ENCODE data around the gene WDFY2.
"Not testable (repeated sequence)": the region's sequence is repeated elsewhere in the genome, so short reads cannot be mapped to it uniquely, and the experiment has no call there.

The WDFY2 gene

DNA sequence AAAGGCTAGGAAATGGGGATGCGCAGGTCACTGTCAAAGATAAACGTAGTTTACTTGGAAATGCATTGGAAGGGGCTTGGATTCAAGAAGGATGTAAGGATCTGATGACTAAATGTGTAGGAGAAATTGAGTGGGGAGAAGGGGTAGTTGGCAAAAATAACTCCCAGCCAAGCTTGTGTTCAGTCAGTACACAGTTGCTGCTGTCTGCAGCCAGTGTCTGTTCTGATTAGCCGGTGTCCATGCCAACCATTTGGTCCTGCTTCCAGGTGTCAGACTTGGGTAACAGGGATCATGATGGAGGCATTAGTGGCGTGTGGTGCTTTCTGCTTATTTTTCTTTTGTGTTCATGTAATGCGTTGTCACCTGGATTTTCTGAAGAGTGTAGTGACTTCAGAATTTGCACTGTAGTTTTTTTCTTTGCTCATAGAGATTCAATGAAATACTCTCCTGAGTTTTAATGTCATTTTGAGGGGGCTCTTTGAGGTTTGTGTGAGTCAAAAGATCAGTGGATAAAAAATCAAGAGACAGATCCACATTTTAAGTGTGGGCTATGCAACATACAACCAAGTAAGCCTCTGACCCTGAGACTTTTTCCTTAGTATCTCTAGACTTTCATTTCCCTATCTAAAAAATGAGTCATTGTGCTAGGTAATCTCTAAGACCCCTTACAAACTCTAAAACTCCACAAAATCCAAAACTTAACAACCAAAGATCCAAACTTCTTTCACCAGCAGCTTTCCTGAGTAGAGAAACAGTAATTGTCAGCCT is 103.9 kb downstream of the WDFY2 start:
- Histone ChIP-seq H4K20me1 (ENCODE audit: insufficient read depth, low read length) (no peaks in the 10 kb centered on the region), H3K79me2 (ENCODE audit: low read length) (no peaks in the 10 kb centered on the region), H3K4me1 (ENCODE audit: low read length) (peaks cover 23% of the 10 kb centered on the region), H3K36me3 (replicated peaks; ENCODE audit: low read depth, low read length) (no peaks in the 10 kb centered on the region), H3K9ac (ENCODE audit: low read length) (no peak overlapping the region), H3K27ac (ENCODE audit: low read length) (no peak overlapping the region), H3K4me3 (ENCODE audit: low read length) (no peak overlapping the region), H3K27me3 (ENCODE audit: low read depth, low read length) (no peaks in the 10 kb centered on the region), H3K4me2 (ENCODE audit: low read length) (peak overlapping the region; percentile 23), H3K9me3 (ENCODE audit: insufficient read depth, low read length) (no peaks in the 10 kb centered on the region), H2AFZ (ENCODE audit: low read depth, low read length) (no peak overlapping the region)
- TF ChIP-seq, protein P1, sequence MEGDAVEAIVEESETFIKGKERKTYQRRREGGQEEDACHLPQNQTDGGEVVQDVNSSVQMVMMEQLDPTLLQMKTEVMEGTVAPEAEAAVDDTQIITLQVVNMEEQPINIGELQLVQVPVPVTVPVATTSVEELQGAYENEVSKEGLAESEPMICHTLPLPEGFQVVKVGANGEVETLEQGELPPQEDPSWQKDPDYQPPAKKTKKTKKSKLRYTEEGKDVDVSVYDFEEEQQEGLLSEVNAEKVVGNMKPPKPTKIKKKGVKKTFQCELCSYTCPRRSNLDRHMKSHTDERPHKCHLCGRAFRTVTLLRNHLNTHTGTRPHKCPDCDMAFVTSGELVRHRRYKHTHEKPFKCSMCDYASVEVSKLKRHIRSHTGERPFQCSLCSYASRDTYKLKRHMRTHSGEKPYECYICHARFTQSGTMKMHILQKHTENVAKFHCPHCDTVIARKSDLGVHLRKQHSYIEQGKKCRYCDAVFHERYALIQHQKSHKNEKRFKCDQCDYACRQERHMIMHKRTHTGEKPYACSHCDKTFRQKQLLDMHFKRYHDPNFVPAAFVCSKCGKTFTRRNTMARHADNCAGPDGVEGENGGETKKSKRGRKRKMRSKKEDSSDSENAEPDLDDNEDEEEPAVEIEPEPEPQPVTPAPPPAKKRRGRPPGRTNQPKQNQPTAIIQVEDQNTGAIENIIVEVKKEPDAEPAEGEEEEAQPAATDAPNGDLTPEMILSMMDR (IDR thresholded peaks at IDR 0.05; ENCODE audit: low read depth, low read length) = no peak
- no peak for TF ChIP-seq EZH2phosphoT487 (IDR thresholded peaks at IDR 0.05; ENCODE audit: low read depth)

- no peaks in the 10 kb centered on the region for H4K20me1 ChIP-seq (ENCODE audit: insufficient read depth, low read length)
- H3K79me2 ChIP-seq (ENCODE audit: low read length) = no peaks in the 10 kb centered on the region
- TF ChIP-seq EZH2phosphoT487 (IDR thresholded peaks at IDR 0.05; ENCODE audit: low read depth) = no peak
- TF ChIP-seq, protein P1 (IDR thresholded peaks at IDR 0.05; ENCODE audit: low read depth, low read length) = no peak
- peaks cover 23% of the 10 kb centered on the region for H3K4me1 ChIP-seq (ENCODE audit: low read length)
- H3K36me3 ChIP-seq (replicated peaks; ENCODE audit: low read depth, low read length) = no peaks in the 10 kb centered on the region
- no peak overlapping the region; the same call in 1 of the 2 replicates for H3K27ac ChIP-seq (ENCODE audit: low read length)
- no peaks in the 10 kb centered on the region for H3K9me3 ChIP-seq (ENCODE audit: insufficient read depth, low read length)
- no peak overlapping the region for H3K9ac ChIP-seq (ENCODE audit: low read length)
- no peak overlapping the region for H3K4me3 ChIP-seq (ENCODE audit: low read length)
- H2AFZ ChIP-seq (ENCODE audit: low read depth, low read length) = no peak overlapping the region
- peak overlapping the region; percentile 27 for H3K4me2 ChIP-seq (ENCODE audit: low read length)
- H3K27me3 ChIP-seq (ENCODE audit: low read depth, low read length) = no peaks in the 10 kb centered on the region
Measured at GRCh38 chr13:51688937-51689662, 104.8 kb downstream of the WDFY2 start.

DNA sequence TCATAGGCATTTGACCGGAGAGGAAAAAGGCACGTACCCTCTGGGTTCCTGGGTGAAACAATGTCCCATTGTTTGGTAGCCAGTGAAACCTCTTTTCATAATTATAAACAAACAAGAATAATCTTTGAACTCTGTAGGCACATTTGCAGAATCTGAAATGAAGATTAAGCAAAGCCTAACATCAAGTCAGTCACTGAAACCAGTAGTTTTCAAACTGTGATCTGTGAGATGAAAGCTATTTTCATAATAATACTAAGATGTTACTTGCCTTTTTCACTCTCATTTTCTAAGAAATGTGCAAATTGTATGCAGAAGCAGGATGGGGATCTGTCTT is 105.4 kb downstream of the WDFY2 start:
- Histone ChIP-seq H3K9ac (ENCODE audit: low read length) (no peak overlapping the region), H3K36me3 (replicated peaks; ENCODE audit: low read depth, low read length) (no peaks in the 10 kb centered on the region), H3K79me2 (ENCODE audit: low read length) (no peaks in the 10 kb centered on the region), H3K4me1 (ENCODE audit: low read length) (peaks cover 23% of the 10 kb centered on the region), H3K4me3 (ENCODE audit: low read length) (no peak overlapping the region), H3K27ac (ENCODE audit: low read length) (no peak overlapping the region; the same call in 1 of the 2 replicates), H2AFZ (ENCODE audit: low read depth, low read length) (no peak overlapping the region), H3K27me3 (ENCODE audit: low read depth, low read length) (no peaks in the 10 kb centered on the region), H3K4me2 (ENCODE audit: low read length) (peak overlapping the region; percentile 27), H3K9me3 (ENCODE audit: insufficient read depth, low read length) (no peaks in the 10 kb centered on the region), H4K20me1 (ENCODE audit: insufficient read depth, low read length) (no peaks in the 10 kb centered on the region)
- no peak for TF ChIP-seq EZH2phosphoT487 (IDR thresholded peaks at IDR 0.05; ENCODE audit: low read depth)
- TF ChIP-seq, protein P1 (IDR thresholded peaks at IDR 0.05; ENCODE audit: low read depth, low read length) = no peak

DNA sequence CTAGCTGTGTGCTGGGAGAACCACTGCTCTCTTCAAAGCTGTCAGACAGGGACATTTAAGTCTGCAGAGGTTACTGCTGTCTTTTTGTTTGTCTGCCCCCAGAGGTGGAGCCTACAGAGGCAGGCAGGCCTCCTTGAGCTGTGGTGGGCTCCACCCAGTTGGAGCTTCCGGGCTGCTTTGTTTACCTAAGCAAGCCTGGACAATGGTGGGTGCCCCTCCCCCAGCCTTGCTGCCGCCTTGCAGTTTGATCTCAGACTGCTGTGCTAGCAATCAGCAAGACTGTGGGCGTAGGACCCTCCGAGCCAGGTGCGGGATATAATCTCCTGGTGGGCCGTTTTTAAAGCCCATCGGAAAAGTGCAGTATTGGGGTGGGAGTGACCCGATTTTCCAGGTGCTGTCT is 111.4 kb downstream of the WDFY2 start:
- not testable (repeated sequence) for H3K4me1 ChIP-seq (ENCODE audit: low read length); H3K27me3 ChIP-seq (ENCODE audit: low read depth, low read length); H3K9ac ChIP-seq (ENCODE audit: low read length); H4K20me1 ChIP-seq (ENCODE audit: insufficient read depth, low read length); H3K36me3 ChIP-seq (replicated peaks; ENCODE audit: low read depth, low read length); H2AFZ ChIP-seq (ENCODE audit: low read depth, low read length); H3K4me3 ChIP-seq (ENCODE audit: low read length); H3K9me3 ChIP-seq (ENCODE audit: insufficient read depth, low read length); H3K79me2 ChIP-seq (ENCODE audit: low read length); H3K4me2 ChIP-seq (ENCODE audit: low read length); H3K27ac ChIP-seq (ENCODE audit: low read length)
